Central memory CD4-positive, alpha-beta T cell (primary cell): ENCODE measurements around the gene WARS2.
"Not testable (repeated sequence)": the region's sequence is repeated elsewhere in the genome, so short reads cannot be mapped to it uniquely, and the experiment has no call there.

ENCODE experiments used
- DNase-seq: peaks from one replicate; pipeline ENCODE4 v3.0.0; 2022

WARS2 gene

DNA sequence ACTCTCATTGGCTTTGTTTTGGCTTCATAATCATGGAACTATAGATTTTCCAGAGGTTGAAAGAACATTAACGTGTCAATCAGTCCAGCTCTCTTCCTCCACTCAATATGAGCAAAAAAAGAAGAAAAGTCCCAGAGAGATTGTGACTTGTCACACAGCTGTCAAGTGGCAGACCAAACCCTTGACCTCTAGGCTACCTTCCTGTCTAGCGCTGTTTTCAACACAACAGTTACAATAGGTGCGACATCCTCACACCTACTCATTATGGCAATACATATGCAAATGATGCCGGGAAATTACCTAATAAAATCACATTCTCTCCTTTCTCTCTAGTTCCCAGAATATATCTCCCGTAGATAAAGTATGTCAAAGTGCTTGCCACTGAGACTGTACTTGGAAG lies 1.1 kb downstream of the WARS2 start:
- peak; percentile 64 for DNase-seq

DNA sequence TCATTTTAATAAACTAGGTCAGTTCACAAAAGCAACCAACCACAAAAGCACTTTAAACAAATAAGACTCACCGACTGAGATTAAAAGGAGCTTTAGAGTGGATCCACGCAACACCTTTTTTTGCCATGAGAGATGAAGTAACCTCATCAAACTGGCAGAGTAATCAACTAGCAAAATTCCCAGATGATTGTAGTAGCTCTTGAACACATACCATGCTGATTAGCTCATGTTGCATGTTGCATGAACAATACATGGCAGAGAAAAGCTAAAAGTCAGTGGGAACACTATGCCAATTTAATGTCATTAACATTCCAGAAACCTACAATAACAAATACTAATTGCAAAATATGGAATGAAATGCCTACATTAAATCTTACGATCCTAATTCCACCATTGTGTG lies 4.1 kb downstream of the WARS2 start:
- DNase-seq = no peak

DNA sequence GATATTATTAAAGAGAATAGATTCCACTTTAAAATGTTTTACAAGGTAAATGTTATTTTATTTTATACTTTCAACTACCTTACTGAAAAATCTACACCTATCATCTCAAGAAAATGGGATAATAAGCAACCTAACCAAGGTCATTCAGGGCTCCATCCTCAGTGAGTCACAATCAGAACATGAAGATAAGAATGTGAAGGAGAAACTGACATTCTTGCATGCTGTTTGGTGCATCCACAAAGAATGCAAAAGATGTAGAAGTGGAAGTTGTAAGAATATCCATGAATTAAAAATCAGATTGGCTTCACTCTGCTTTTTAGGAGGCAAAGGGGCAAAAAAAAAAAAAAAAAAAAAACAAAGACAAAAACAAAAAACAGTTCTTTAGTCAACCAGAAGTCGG lies 6.5 kb downstream of the WARS2 start:
- no peak for DNase-seq

DNA sequence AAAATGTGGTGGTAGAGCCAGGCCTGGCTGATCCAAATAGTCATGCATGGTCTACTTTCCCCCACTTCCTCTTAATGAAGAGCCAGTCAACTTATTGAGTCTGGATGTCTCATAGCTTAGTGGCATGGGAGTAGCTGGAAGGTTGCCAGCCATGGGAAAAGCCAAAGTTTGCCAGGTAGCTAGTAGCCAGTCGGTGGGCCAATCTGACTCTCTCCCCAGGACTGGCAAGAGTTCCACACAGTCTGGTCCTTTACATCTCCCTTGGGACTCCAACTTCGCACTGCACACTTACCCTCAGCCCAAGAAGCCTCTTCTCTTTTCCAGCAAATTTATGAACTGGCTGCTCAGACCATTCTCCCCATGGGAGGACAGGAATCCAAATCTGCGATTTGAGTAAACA lies 8.3 kb downstream of the WARS2 start:
- no peak for DNase-seq

- DNase-seq = no peak
These were observed 14.6 kb downstream of the WARS2 start for GRCh38 chr1:119125874-119126273.

DNA sequence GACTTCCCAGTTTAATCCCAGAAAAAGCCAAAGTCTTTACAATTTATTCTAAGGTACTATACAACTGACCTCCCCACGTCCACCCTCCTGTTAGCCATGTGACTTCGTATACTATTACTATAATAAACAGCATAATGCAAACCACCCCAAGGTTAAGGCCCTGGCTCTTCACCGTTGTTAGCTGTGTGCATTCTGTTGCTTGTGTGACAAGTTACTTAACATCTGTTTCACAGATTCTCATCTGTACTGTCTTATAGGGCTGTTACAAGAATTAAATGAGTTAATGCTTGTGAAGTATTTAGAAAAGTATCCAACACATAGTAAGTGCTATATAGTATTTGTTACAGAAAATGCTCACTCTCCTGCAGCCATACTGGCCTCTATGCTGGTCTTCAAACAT lies 15.7 kb downstream of the WARS2 start:
- no peak for DNase-seq

DNA sequence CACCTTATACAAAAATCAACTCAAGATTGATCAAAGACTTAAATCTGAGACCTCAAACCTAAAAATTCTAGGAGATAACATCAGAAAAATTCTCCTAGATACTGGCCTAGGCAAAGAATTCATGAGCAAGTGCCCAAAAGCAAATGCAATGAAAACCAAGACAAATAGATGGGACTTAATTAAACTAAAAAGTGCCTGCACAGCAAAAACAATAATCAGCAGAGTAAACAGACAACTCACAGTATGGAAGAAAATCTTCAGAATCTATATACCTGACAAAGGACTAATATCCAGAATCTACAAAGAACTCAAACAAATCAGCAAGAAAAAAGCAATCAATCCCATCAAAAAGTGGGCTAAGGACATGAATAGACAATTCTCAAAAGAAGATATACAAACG lies 18.6 kb downstream of the WARS2 start:
- not testable (repeated sequence) for DNase-seq

- no peak for DNase-seq
These were observed 23.7 kb downstream of the WARS2 start for GRCh38 chr1:119116725-119117124.

DNA sequence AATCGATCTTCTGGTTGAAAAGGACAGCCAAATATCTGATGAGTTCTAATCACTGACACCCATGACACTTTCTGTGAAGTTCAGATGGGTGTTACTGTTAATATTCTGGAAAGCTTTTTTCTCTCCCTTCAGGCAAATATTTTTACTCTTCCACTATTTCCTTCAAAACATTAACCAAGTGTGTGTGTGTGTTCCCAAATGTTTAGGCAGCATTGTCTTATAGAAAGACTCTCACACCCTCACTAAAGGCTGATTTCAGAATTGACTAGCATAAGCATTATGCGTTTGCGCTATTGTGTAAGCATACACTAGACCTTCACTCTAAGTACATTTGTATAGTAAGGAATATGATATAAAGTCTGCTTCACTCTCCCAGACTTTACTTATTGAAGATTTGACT lies 24.7 kb downstream of the WARS2 start:
- no peak for DNase-seq

DNA sequence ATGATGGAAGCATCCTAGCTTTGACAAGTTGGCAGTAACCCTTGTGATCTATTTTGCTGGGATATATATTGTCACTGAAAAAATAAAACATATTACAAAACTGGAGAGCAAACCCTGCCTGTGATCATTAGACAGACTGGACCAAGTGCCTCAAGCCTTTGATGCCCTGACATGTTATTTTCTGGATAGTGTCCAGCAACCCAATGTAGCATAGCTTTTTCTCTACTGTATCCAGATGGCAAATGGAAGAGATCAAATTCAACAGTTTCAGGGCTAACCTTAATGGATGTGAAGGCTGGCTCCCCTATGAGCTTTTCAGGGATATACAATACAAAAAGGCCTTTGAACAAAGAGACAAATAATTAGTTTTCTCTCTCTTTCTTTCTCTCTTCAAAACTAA lies 25.1 kb downstream of the WARS2 start:
- no peak for DNase-seq

DNA sequence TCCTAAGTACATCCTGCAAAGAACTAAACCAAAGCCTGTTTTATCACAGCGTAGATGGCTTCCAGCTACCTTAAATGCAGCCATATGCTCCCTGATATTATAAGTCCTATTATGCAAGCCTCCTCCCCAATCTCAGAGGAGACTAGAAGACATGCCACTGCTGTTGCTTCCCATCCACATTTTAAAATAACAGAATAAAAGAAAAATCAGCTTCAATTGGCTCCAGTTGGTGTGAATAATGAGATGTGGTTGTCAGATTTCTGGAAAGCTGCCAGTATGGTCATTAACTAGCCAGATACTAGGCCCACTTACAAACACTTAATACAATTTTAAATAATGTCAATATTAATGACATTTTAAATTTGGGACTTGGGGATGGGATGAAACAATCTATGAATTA lies 25.7 kb downstream of the WARS2 start:
- DNase-seq = no peak

- no peak for DNase-seq
These were observed 27.7 kb downstream of the WARS2 start for GRCh38 chr1:119112791-119113190.

GRCh38 chr1:119112244-119112643 lies 28.2 kb downstream of the WARS2 start:
- DNase-seq = no peak

- no peak for DNase-seq
These were observed 31.5 kb downstream of the WARS2 start for GRCh38 chr1:119108988-119109387.

DNA sequence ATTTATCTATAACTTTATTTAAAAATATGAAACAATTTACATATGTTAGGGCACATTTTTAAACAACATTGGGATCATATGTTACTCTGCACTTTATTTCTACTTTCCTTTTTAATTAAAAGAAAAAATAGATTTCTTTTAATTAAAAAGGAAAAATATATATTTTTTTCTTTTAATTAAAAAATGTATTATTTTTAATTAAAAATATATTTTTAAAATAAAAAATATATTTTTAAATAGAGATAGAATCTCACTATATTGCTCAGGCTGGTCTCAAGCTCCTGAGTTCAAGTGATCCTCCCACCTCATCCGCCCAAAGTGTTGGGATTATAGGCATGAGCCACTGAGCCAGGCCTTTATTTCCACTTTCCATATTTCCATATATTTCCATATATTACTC lies 36.7 kb downstream of the WARS2 start:
- DNase-seq = no peak

- no peak for DNase-seq
These were observed 38.4 kb downstream of the WARS2 start for GRCh38 chr1:119102051-119102450.

DNA sequence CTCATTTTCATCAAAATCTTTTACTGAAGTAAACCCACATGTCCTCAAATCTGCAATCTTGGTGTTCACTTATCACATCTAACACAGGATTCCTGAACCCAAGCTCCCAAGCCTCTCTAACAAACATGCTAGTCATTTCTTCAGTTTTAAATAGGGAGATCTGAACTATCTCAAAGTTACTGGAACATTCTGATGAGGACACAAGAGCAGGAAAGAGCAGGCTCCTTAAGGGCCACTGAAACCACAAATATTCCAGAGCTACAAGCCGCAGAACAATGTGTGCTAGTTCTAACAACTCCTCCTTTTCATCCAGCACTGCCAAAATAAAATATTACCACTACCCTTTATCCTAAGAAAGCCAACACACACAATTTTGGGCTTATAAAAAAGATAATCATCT lies 38.9 kb downstream of the WARS2 start:
- DNase-seq = no peak

DNA sequence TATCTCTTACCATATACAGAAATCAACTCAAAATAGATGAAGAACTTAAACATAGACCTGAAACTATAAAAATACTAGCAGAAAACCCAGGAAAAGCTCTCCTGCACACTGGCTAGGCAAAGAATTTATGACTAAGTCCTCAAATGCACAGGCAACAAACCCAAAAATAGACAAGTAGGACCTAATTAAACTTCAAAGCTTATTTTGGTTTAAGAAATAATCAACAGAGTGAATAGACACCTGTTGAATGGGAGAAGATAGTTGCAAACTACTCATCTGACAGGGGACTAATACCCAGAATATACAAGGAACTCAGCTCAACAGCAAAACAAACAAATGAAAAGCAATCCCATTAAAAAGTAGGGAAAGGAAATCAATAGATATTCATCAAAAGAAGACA lies 40.7 kb downstream of the WARS2 start:
- DNase-seq = no peak

DNA sequence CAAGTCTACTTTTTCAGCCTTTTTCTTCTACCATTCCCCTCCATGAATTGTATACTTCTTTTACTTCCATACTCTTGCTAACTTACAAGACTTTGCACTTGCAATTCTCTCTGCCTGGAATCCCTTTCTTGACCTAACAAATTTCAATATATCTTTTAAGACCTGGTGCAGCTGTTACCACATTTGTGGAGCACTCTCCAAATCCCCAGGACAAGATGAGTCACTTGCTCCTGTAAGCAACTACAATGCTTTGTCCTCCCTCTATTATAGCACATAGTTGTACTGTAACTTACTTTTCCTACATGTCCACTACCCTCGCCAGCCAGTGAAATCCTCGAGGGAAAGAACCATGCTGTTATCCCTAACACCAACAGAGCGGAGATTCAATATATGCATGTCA lies 43.1 kb downstream of the WARS2 start:
- no peak for DNase-seq

DNA sequence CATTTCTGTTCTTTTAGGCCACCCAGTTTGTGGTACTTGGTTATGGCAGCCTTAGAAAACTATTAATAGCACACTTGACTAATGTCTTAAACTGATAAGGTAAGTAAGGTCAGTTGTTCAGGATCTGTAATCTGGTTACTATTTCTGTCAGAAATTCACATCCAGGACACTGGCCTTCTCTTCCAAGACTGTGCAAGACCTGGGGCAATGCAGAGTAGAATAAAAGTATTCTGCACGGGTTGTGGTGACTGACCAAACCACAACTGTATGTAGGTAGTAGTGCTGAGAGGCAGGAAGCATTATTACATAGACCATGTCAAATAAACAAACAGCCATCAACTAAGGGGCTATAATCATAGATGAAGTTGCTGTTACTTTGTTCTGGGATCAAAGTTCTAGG lies 46.7 kb downstream of the WARS2 start:
- no peak for DNase-seq

- no peak for DNase-seq
These were observed 48.8 kb downstream of the WARS2 start for GRCh38 chr1:119091618-119092017.

DNA sequence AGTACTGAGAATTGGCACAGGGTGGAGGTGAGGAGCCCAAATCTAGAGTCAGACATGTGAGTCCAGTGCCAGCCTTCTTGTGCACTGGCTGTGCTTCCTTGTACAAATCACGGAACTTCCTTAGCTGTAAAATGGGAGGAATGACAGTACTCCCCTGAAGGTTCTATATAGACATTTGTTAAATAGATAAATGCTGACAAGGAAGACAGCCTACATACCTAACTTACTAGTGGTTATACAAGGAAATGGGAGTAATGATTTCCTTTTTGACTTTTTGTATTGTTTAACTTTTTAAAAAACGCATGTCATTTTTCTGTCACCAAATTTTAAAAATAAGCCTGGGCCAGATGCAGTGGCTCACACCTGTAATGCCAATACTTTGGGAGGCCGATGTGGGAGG lies 50.2 kb downstream of the WARS2 start:
- no peak for DNase-seq

DNA sequence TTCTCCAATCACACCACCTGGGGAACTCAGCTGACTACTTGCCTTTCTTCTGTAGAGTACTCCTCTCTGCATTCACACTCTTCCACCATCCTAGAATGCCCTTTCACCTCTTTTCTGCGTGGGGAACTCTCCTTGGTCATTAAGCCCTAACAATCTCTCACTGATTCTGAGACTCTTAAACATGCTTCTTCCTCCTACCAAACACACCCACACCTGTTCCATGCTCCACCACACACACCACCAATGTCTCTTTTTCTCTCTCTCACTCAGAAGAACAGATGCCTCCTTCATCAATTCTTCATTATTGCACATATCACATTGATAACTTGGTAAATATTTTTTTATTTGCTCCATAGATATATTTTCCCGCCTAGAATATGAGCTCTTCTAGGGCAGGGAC lies 53.6 kb downstream of the WARS2 start:
- DNase-seq = no peak

DNA sequence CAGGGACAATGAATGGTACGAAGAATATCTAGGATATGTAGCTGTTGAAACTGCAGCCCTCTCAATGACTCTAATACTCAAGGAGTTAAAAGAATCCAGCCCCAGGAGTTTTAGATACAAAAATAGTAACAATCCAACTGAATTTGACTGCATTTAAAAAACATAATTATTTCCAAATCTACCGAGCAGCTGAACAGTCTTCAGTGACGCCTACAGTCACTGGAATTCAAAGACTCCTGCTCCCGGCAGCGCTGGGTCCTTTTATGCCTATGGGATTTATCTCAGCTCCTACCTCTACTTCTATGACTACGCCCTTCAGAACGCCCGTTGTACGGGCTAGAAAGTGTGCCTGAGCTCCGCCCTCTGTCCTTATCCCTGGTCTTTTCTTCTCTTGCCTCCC lies 55.7 kb downstream of the WARS2 start:
- no peak for DNase-seq

DNA sequence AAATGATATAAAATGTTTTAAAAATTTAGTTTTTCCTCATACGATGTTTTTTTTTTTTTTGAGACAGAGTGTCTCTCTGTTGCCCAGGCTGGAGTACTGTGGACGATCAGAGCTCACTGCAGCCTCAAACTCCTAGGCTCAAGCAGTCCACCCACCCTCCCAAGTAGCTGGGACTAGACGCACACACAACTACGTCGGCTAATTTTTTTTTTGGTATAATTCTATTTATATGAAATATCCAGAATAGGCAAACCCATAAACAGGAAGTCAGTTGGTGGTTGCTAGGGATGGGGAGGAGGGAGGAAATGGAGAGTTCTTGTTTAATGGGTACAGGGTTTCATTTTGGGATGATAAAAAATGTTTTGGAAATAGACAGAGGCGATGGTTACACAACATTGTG lies 56.5 kb downstream of the WARS2 start:
- no peak for DNase-seq

DNA sequence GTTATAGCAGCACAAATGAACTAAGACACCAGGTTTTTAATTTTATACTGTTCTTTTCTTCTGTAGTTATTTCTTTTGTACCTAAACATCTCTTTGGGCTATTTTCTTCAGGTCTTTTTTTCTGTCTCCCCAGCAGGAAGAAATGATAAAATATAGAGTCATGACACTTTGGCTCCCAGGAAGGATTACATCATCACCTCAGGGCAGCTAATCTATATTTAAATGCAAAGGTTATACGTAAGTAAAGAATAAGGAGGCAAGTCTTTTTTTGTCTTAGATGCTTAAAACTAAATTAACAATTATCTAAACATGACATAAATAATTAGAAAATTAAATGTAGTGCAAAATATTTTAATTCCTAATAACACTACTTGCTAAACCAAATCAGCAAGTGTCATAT lies 57.0 kb downstream of the WARS2 start:
- no peak for DNase-seq
